ENCODE results near the gene SERGEF. TPM values are rescaled to one million over a fixed set of nuclear protein-coding genes. Genes with fewer than 3 reads are reported as not detected.

Gene SERGEF
- total RNA-seq, 1 donor, result 16.9 TPM

DNA sequence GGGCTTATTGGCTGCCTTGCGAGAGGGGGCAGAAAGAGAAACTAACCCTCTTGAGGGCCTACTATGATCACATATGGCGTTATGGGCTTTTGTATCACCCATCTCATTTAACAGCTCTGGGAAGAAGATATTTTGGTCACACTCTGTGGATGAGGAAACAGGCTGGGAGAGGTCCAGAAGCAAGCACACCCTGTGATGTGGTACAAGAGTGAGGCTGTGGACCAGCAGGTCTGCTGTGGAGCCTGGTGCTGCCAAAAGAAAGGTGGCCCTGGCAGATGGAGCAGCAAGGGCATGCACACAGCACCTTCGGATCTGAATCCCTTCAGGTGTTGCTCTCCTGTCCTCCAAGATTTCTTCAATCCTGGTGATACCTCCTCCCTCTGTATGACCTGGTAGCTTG, 214.1 kb downstream of the SERGEF start:
- DNase-seq (ENCODE audit: low read depth), result no peak
- TF ChIP-seq, protein P1, sequence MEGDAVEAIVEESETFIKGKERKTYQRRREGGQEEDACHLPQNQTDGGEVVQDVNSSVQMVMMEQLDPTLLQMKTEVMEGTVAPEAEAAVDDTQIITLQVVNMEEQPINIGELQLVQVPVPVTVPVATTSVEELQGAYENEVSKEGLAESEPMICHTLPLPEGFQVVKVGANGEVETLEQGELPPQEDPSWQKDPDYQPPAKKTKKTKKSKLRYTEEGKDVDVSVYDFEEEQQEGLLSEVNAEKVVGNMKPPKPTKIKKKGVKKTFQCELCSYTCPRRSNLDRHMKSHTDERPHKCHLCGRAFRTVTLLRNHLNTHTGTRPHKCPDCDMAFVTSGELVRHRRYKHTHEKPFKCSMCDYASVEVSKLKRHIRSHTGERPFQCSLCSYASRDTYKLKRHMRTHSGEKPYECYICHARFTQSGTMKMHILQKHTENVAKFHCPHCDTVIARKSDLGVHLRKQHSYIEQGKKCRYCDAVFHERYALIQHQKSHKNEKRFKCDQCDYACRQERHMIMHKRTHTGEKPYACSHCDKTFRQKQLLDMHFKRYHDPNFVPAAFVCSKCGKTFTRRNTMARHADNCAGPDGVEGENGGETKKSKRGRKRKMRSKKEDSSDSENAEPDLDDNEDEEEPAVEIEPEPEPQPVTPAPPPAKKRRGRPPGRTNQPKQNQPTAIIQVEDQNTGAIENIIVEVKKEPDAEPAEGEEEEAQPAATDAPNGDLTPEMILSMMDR (IDR thresholded peaks at IDR 0.05; ENCODE audit: insufficient read depth, low read length), result no peak
- no peak overlapping the region for H3K4me3 ChIP-seq (ENCODE audit: low read depth, low read length)

DNA sequence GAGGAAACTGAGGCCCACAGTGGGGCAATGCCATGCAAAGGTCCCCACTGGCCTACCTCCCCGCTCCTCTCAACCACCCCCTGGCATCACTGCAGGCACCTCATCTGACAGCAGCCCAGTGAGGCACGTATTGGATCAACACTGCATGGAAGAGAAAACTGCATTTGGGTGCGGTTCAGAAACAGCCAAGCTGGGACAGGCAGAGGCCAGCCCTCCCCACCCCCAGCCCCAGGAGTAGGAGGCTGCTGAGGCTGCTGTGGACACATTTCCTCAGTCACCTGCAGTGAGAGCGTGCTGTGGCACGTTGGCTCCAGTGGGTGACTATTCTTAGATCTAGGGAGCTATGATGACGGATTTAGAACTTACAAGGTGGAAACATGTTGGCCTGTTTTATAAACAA, 214.6 kb downstream of the SERGEF start:
- TF ChIP-seq, protein P1 (IDR thresholded peaks at IDR 0.05; ENCODE audit: insufficient read depth, low read length), result no peak
- DNase-seq (ENCODE audit: low read depth), result no peak

GRCh38 chr11:17796154-17796553, 216.7 kb downstream of the SERGEF start:
- TF ChIP-seq, protein P1 (IDR thresholded peaks at IDR 0.05; ENCODE audit: insufficient read depth, low read length), result no peak

More for the DNA sequence above, 214.6 kb downstream of the SERGEF start:
- no peak overlapping the region for H3K4me3 ChIP-seq (ENCODE audit: low read depth, low read length)

DNA sequence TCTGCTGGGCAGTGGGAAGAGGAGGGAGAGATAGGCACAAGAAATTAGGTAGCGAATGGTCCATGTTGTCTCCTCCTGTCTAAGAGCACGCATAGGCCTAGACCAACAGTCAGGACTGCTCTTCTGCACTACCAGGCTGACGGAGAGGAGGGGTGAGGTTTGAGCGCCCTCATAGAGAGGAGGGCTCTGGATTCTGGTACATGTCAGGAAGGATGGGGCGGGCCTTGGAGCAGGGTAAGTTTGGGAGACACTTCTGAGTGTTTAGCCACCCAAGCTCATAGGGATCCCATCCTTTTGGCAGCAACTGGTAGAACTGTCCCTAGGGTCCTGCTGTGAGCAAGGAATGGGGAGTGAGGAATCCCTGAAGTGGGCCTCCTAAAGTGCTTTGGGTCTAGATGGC, 217.9 kb downstream of the SERGEF start:
- no peak for DNase-seq (ENCODE audit: low read depth)
- H3K4me3 ChIP-seq (ENCODE audit: low read depth, low read length), result no peak overlapping the region
- TF ChIP-seq, protein P1 (IDR thresholded peaks at IDR 0.05; ENCODE audit: insufficient read depth, low read length), result no peak

More at GRCh38 chr11:17796154-17796553, 216.7 kb downstream of the SERGEF start:
- no peak overlapping the region for H3K4me3 ChIP-seq (ENCODE audit: low read depth, low read length)
- DNase-seq (ENCODE audit: low read depth), result no peak

DNA sequence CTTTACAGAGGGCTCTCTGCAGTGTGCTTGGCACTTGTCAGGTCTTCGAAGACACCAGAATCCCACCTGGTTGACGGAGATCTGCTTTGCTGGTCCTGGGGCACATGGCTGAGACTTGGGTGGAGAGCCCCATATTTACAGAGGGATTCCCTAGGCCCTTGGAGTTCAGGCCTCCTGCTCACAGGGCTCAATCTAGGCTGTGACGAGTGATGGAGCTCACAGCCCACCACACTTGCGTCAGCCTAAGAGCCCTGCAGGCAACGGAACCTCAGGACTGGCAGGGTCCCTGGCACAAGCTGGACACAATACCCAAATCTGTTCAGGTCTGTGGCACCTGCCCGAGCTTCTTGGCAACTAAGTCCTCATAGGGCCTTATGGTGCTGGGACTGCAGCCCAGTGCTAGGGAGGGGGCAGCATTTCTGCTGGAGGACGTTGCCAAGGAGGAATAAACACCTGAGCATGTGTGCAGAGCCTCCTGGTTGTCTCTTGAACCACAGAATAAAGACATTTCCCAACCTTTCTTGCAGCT, 219.1 kb downstream of the SERGEF start:
- TF ChIP-seq, protein P1 (IDR thresholded peaks at IDR 0.05; ENCODE audit: insufficient read depth, low read length), result no peak
- no peak overlapping the region for H3K4me3 ChIP-seq (ENCODE audit: low read depth, low read length)
- DNase-seq (ENCODE audit: low read depth), result no peak

DNA sequence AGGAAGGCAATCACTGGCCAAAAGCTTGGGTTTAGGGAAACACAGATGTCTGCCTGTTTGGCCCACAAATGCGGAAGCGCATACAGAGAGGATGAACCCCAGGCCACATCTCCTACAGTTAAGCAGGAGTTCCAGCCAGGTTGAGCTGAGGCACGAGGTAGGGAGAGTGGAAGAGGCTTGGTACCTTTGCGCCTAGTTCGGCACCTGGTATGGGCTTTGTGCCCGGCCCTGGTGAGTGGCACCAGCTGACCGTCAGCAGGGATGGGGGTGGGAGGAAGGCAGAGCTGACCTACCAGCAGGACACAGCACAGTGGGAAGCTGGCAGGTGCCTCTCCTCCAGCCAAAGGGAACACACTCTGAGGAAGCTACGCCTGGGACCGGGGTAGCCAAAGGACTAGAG, 220.7 kb downstream of the SERGEF start:
- no peak for DNase-seq (ENCODE audit: low read depth)
- TF ChIP-seq, protein P1 (IDR thresholded peaks at IDR 0.05; ENCODE audit: insufficient read depth, low read length), result no peak

DNA sequence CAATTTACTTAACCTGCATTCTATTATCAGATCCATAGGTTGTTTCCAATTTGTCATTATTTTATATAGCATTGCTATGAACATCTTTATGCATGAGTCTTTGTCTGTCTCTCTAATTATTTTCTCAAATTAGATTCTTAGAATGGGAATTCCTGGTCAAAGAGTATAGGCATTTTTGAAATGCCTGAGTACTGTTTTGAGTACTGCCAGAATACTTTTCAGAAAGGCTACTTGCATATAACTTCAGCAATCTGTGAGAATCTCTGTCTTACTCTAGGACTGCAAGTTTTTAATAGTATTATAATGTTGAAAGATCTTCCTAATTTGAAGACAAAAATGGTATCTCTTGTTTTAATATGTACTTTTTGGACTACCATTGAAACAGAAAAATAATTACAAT, 221.7 kb downstream of the SERGEF start:
- no peak for DNase-seq (ENCODE audit: low read depth)
- no peak overlapping the region for H3K4me3 ChIP-seq (ENCODE audit: low read depth, low read length)
- TF ChIP-seq, protein P1 (IDR thresholded peaks at IDR 0.05; ENCODE audit: insufficient read depth, low read length), result no peak

More for the DNA sequence above, 220.7 kb downstream of the SERGEF start:
- no peak overlapping the region for H3K4me3 ChIP-seq (ENCODE audit: low read depth, low read length)

Data from fibroblast of the aortic adventitia (primary cell).